Thoracic aorta (tissue), 2 donors: ENCODE measurements around the gene LRCH1. TPM values are rescaled to one million over a fixed set of nuclear protein-coding genes. Genes with fewer than 3 reads are reported as not detected.

Source experiments
- ATAC-seq: fragments of 150-250 bp; one replicate; pipeline ENCODE4 v1.8.0; 2017; ENCODE audit warnings: low read depth; ENCODE audit not compliant: insufficient number of reproducible peaks, low FRiP score
- DNase-seq: peaks from one replicate; pipeline ENCODE4 v3.0.0-alpha.2; 2020; ENCODE audit warnings: low spot score
- H3K27ac ChIP-seq, 2 donors: fragments of 200-600 bp; sonication (generic); 1 replicate in 1 of 2; 2 replicates in 1 of 2; pipeline ENCODE4 v1.5.1; 2016; ENCODE audit warnings: mild to moderate bottlenecking in 2 of 2, moderate library complexity in 2 of 2
- H3K27me3 ChIP-seq: fragments of 200-600 bp; sonication (generic); replicated peaks from 2 replicates; pipeline ENCODE4 v1.6.0; 2016; ENCODE audit warnings: mild to moderate bottlenecking; ENCODE audit not compliant: insufficient read depth
- H3K36me3 ChIP-seq: fragments of 200-600 bp; sonication (generic); one replicate; pipeline ENCODE4 v1.5.1; 2016
- H3K4me1 ChIP-seq, 2 donors: fragments of 200-600 bp; sonication (generic); 1 replicate in 1 of 2; 2 replicates in 1 of 2; pipeline versions ENCODE4 v1.5.1 to v1.6.0; 2016; ENCODE audit warnings: low read depth in 2 of 2, mild to moderate bottlenecking in 1 of 2; ENCODE audit not compliant: control insufficient read depth in 1 of 2
- H3K4me3 ChIP-seq: fragments of 200-600 bp; sonication (generic); 2 replicates; pipeline ENCODE4 v1.5.1; 2016; ENCODE audit warnings: mild to moderate bottlenecking
- H3K9me3 ChIP-seq: fragments of 200-600 bp; sonication (generic); 2 replicates; pipeline ENCODE4 v1.5.1; 2016
- CTCF ChIP-seq: fragments of 200-600 bp; sonication (generic); IDR thresholded peaks from one replicate; pipeline ENCODE4 v1.5.1; 2019; ENCODE audit warnings: antibody characterized with exemption
- total RNA-seq, 2 donors: library from RNA; depleted of rRNA; stranded (reverse); fragments of >200 nt; gene quantifications; one replicate each; pipeline versions ENCODE4 v1.1.0 to v1.2.3, GENCODE V29; 2016

Gene LRCH1
- total RNA-seq, 2 donors from 2014 or later, result 29.4 to 38.9 TPM

GRCh38 chr13:46543287-46543686 lies 9.7 kb upstream of the LRCH1 start:
- Histone ChIP-seq H3K9me3 (no peaks in the 10 kb centered on the region), H3K4me1 (no peaks in the 10 kb centered on the region), H3K36me3 (no peaks in the 10 kb centered on the region), H3K27me3 (no peaks in the 10 kb centered on the region), H3K27ac (no peak overlapping the region), H3K4me3 (no peak overlapping the region)
- DNase-seq, result no peak
- ATAC-seq, result no peak
- no peak for TF ChIP-seq CTCF

GRCh38 chr13:46544208-46544607 lies 8.8 kb upstream of the LRCH1 start:
- Histone ChIP-seq H3K27me3 (no peaks in the 10 kb centered on the region), H3K4me3 (no peak overlapping the region), H3K9me3 (no peaks in the 10 kb centered on the region), H3K4me1 (no peaks in the 10 kb centered on the region), H3K27ac (no peak overlapping the region), H3K36me3 (no peaks in the 10 kb centered on the region)
- TF ChIP-seq CTCF, result no peak
- DNase-seq (no peak), ATAC-seq (no peak)

GRCh38 chr13:46544811-46545210 lies 8.2 kb upstream of the LRCH1 start:
- Histone ChIP-seq H3K36me3 (no peaks in the 10 kb centered on the region), H3K9me3 (no peaks in the 10 kb centered on the region), H3K27me3 (no peaks in the 10 kb centered on the region), H3K4me1 (no peaks in the 10 kb centered on the region), H3K4me3 (no peak overlapping the region), H3K27ac (no peak overlapping the region)
- ATAC-seq (no peak), DNase-seq (no peak)
- TF ChIP-seq CTCF, result no peak

- DNase-seq, result no peak
- Histone ChIP-seq H3K27me3 (no peaks in the 10 kb centered on the region), H3K27ac (no peak overlapping the region), H3K36me3 (no peaks in the 10 kb centered on the region), H3K4me3 (no peak overlapping the region), H3K9me3 (no peaks in the 10 kb centered on the region), H3K4me1 (no peaks in the 10 kb centered on the region)
- no peak for ATAC-seq
- no peak for TF ChIP-seq CTCF
Observed at GRCh38 chr13:46546084-46546768, 6.7 kb upstream of the LRCH1 start.

- H3K27ac ChIP-seq, result no peak overlapping the region
- no peaks in the 10 kb centered on the region for H3K9me3 ChIP-seq
- no peak overlapping the region for H3K4me3 ChIP-seq
- H3K4me1 ChIP-seq, result peaks cover 7 to 18% of the 10 kb centered on the region in 2 donors
- DNase-seq (no peak), ATAC-seq (no peak)
- no peaks in the 10 kb centered on the region for H3K36me3 ChIP-seq
- TF ChIP-seq CTCF, result no peak
- no peaks in the 10 kb centered on the region for H3K27me3 ChIP-seq
Observed at GRCh38 chr13:46550822-46551221, 2.1 kb upstream of the LRCH1 start.
